Mesenchymal stem cell (in vitro differentiated cells and primary cell): ENCODE measurements around the gene STK11IP.

Experiments used
- DNase-seq: peaks from one replicate; pipeline ENCODE4 v3.0.0-alpha.2; 2013
- H2AFZ ChIP-seq: one replicate; pipeline ENCODE4 v1.6.1; 2013; ENCODE audit warnings: low read depth, mild to moderate bottlenecking, control low read depth, inconsistent platforms, low read length, moderate library complexity
- H2AK5ac ChIP-seq: 2 replicates; pipeline ENCODE4 v1.6.1; 2013; ENCODE audit warnings: low read length, moderate library complexity, mild to moderate bottlenecking, inconsistent platforms; ENCODE audit not compliant: severe bottlenecking
- H2BK120ac ChIP-seq: one replicate; pipeline ENCODE4 v1.6.1; 2013; ENCODE audit warnings: low read depth, mild to moderate bottlenecking, inconsistent platforms, low read length, moderate library complexity
- H2BK12ac ChIP-seq, 2 experiments: one replicate each; pipeline ENCODE4 v1.6.1; 2013; ENCODE audit warnings: inconsistent platforms in 2 of 2, low read length in 2 of 2, mild to moderate bottlenecking in 2 of 2, moderate library complexity in 2 of 2, control low read depth in 1 of 2
- H2BK15ac ChIP-seq: one replicate; pipeline ENCODE4 v1.6.1; 2013; ENCODE audit warnings: mild to moderate bottlenecking, low read depth, inconsistent platforms; ENCODE audit not compliant: poor library complexity, severe bottlenecking
- H2BK5ac ChIP-seq: 2 replicates; pipeline ENCODE4 v1.6.1; 2013; ENCODE audit warnings: low read depth, mild to moderate bottlenecking, low read length, control low read depth, inconsistent platforms; ENCODE audit not compliant: poor library complexity, severe bottlenecking
- H3K14ac ChIP-seq, 2 experiments: one replicate each; pipeline ENCODE4 v1.6.1; 2013; ENCODE audit warnings: inconsistent platforms in 2 of 2, low read length in 2 of 2, control low read depth in 1 of 2, mild to moderate bottlenecking in 1 of 2, moderate library complexity in 1 of 2
- H3K18ac ChIP-seq, 2 experiments: one replicate each; pipeline ENCODE4 v1.6.1; 2013; ENCODE audit warnings: inconsistent platforms in 2 of 2, low read length in 2 of 2, control low read depth in 1 of 2, low read depth in 1 of 2, mild to moderate bottlenecking in 1 of 2
- H3K23ac ChIP-seq, 2 experiments: one replicate each; pipeline ENCODE4 v1.6.1; 2013; ENCODE audit warnings: inconsistent platforms in 2 of 2, low read length in 2 of 2, mild to moderate bottlenecking in 2 of 2, moderate library complexity in 2 of 2, control low read depth in 1 of 2
- H3K27ac ChIP-seq: 2 replicates; pipeline ENCODE4 v1.5.1; 2013; ENCODE audit warnings: mild to moderate bottlenecking, moderate library complexity, low read length, control low read depth, inconsistent platforms; ENCODE audit not compliant: poor library complexity, severe bottlenecking
- H3K27me3 ChIP-seq, 2 experiments: 2 replicates each; pipeline versions ENCODE4 v1.6.1 to v1.7.0; 2013; ENCODE audit warnings: low read length in 2 of 2, mild to moderate bottlenecking in 2 of 2, moderate library complexity in 2 of 2, control low read depth in 1 of 2, inconsistent platforms in 1 of 2; ENCODE audit not compliant: control insufficient read depth in 1 of 2, insufficient read depth in 1 of 2
- H3K36me3 ChIP-seq, 2 experiments: 2 replicates each; pipeline versions ENCODE4 v1.6.1 to v1.7.0; 2013; ENCODE audit warnings: low read length in 2 of 2, control low read depth in 1 of 2, inconsistent platforms in 1 of 2, low read depth in 1 of 2, mild to moderate bottlenecking in 1 of 2; ENCODE audit not compliant: insufficient read depth in 2 of 2, control insufficient read depth in 1 of 2
- H3K4ac ChIP-seq, 2 experiments: one replicate each; pipeline ENCODE4 v1.6.1; 2013; ENCODE audit warnings: inconsistent platforms in 2 of 2, low read length in 2 of 2, mild to moderate bottlenecking in 2 of 2, moderate library complexity in 2 of 2, control low read depth in 1 of 2, low read depth in 1 of 2
- H3K4me1 ChIP-seq: 2 replicates; pipeline ENCODE4 v1.6.1; 2013; ENCODE audit warnings: low read depth, low read length, control low read depth; ENCODE audit not compliant: control insufficient read depth, insufficient read depth
- H3K4me2 ChIP-seq: 2 replicates; pipeline ENCODE4 v1.6.1; 2013; ENCODE audit warnings: low read length, mild to moderate bottlenecking, inconsistent platforms; ENCODE audit not compliant: poor library complexity, severe bottlenecking
- H3K4me3 ChIP-seq, 2 experiments: 2 replicates each; pipeline versions ENCODE4 v1.5.1 to v1.7.0; 2013; ENCODE audit warnings: low read length in 2 of 2, mild to moderate bottlenecking in 2 of 2, control low read depth in 1 of 2, low read depth in 1 of 2; ENCODE audit not compliant: insufficient read depth in 1 of 2
- H3K79me1 ChIP-seq: replicated peaks from 2 replicates; pipeline ENCODE4 v1.6.1; 2013; ENCODE audit warnings: mild to moderate bottlenecking, control low read depth, low read length, inconsistent platforms; ENCODE audit not compliant: poor library complexity, severe bottlenecking
- H3K9ac ChIP-seq: 2 replicates; pipeline ENCODE4 v1.7.0; 2013; ENCODE audit warnings: mild to moderate bottlenecking, low read length, moderate library complexity
- H3K9me3 ChIP-seq: 2 replicates; pipeline ENCODE4 v1.7.0; 2013; ENCODE audit warnings: mild to moderate bottlenecking, low read length; ENCODE audit not compliant: control insufficient read depth
- H4K8ac ChIP-seq: one replicate; pipeline ENCODE4 v1.6.1; 2013; ENCODE audit warnings: inconsistent platforms, mild to moderate bottlenecking, low read length, moderate library complexity
- H4K91ac ChIP-seq: one replicate; pipeline ENCODE4 v1.6.1; 2013; ENCODE audit warnings: mild to moderate bottlenecking, low read length, inconsistent platforms
- WGBS: methylation state at CpG from one replicate; pipeline ENCODE4 v1.1.7; 2013; ENCODE audit warnings: mixed read lengths; 5-methylcytosine and 5-hydroxymethylcytosine counted together

Gene STK11IP

DNA sequence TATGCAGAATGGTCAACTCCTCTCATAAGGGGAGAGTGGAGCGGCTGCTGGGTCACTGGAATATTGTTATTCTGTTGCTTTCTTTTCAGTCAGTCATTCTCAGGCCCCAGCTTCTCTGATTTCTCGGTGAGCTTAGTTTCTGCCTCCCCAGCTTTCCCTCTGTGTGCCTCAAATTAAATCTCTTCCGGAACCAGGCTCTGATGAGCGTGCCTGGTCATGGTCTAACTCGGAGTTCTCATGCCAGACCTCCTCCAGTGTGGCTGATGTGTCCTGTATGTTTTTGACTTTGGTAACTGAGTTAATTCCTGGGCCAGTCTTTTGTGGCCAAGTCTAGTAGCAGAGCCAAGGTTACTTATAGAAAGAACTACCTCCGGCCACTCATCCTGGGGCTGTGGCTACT, 4.9 kb upstream of the STK11IP start:
- Histone ChIP-seq H4K8ac (no peak overlapping the region), H2AFZ (no peak overlapping the region), H3K4me1 (peaks cover 4% of the 10 kb centered on the region), H3K79me1 (no peaks in the 10 kb centered on the region), H3K9ac (no peak overlapping the region), H3K14ac (no peak overlapping the region), H3K4me2 (no peak overlapping the region), H3K27ac (no peak overlapping the region), H3K4ac (no peak overlapping the region), H3K27me3 (no peaks in the 10 kb centered on the region), H3K23ac (no peak overlapping the region), H2AK5ac (no peak overlapping the region), H2BK15ac (no peak overlapping the region), H2BK5ac (no peak overlapping the region), H4K91ac (no peak overlapping the region), H2BK12ac (no peak overlapping the region), H3K18ac (no peak overlapping the region), H3K9me3 (no peaks in the 10 kb centered on the region), H3K4me3 (no peak overlapping the region), H3K36me3 (no peaks in the 10 kb centered on the region), H2BK120ac (no peak overlapping the region)
- 85% methylated on average over 6 of the region's 6 CpGs for WGBS
- DNase-seq, result no peak

DNA sequence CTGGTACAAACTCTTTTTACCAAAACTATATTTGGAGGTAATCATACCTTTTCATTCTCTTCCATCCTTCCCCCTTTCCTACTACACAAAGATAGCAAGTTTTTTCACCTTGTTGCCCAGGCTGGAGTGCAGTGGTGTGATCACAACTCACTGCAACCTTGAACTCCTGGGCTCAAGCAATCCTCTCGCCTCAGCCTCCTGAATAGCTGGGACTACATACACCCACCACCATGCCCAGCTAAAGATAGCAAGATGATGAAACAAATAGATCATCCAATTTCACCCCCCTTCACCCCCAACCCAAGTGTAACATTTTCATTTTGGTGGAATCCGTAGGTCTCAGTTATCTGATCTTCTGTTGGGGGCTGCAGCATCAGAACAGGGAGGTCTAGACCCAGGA, 4.5 kb upstream of the STK11IP start:
- Histone ChIP-seq H4K91ac (no peak overlapping the region), H2AK5ac (no peak overlapping the region), H2BK5ac (no peak overlapping the region), H4K8ac (no peak overlapping the region), H3K9ac (no peak overlapping the region), H2AFZ (no peak overlapping the region), H2BK120ac (no peak overlapping the region), H3K27me3 (no peaks in the 10 kb centered on the region), H3K4me2 (no peak overlapping the region), H2BK15ac (no peak overlapping the region), H2BK12ac (no peak overlapping the region), H3K4me1 (peaks cover 4% of the 10 kb centered on the region), H3K4me3 (no peak overlapping the region), H3K18ac (no peak overlapping the region), H3K23ac (no peak overlapping the region), H3K79me1 (peaks cover under 1% of the 10 kb centered on the region), H3K9me3 (no peaks in the 10 kb centered on the region), H3K14ac (no peak overlapping the region), H3K4ac (no peak overlapping the region), H3K36me3 (no peaks in the 10 kb centered on the region), H3K27ac (no peak overlapping the region)
- 92% methylated on average over 2 of the region's 2 CpGs for WGBS
- no peak for DNase-seq

DNA sequence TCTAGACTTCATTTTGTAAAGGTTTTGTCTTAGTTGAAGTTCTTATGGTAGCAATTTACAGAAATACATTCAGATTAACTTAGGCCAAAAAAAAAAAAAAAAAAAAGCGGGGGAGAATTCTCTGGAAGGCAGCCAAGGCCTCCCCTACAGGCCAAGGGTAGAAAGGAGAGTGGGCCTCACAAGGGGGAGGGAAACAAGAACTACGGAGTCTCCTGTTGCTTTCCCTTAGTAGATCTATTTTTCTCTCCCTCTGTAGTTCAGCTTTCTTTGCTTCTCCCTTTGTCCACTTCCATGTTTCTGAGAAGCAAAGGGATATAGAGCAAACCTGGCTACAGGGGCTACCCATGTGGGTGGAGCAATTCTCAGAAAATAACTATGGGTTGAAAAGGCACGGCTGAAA, 2.4 kb upstream of the STK11IP start:
- Histone ChIP-seq H3K36me3 (no peaks in the 10 kb centered on the region), H3K27me3 (no peaks in the 10 kb centered on the region), H3K4me1 (peaks cover 4% of the 10 kb centered on the region), H3K4me3 (no peak overlapping the region), H2BK12ac (no peak overlapping the region), H3K27ac (peak overlapping the region; percentile 52), H3K9ac (peak overlapping the region; percentile 42), H2BK5ac (no peak overlapping the region), H4K8ac (no peak overlapping the region), H2BK15ac (no peak overlapping the region), H3K4ac (no peak overlapping the region), H3K23ac (no peak overlapping the region), H2AFZ (no peak overlapping the region), H3K4me2 (no peak overlapping the region), H3K14ac (no peak overlapping the region), H3K79me1 (peaks cover 10% of the 10 kb centered on the region), H2AK5ac (no peak overlapping the region), H3K18ac (no peak overlapping the region), H4K91ac (no peak overlapping the region), H2BK120ac (no peak overlapping the region), H3K9me3 (no peaks in the 10 kb centered on the region)
- WGBS, result 76% methylated on average over 1 of the region's 3 CpGs
- DNase-seq, result peak; percentile 12

DNA sequence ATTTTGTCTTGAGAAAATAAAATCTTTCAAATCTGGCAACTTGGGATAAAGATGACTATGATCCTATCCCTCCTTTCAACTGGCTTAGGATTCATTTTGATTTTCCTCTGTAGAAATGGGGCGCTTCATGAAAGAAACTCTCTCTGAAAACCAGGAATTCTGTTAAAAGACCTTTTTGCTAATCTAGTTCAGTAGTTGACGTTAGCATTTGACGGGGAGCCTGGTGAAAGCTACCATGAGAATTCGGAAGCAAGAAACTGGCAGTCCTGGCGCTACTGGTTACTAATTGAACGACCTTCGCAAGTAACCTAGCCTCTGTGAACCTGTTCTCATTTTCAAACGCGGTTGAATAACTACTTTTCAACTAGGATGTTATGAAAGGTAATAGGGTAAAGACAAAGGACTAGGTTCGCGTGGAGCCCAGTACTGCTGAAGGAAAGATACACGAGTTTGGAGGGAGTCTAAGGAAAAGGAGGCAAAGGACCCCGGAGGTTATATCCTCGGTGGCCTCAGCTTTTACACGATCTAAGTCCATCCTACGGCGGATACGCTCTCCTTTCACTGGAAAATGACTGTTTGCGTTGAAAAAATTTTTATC, 604 bp upstream of the STK11IP start:
- DNase-seq, result no peak
- Histone ChIP-seq H2BK120ac (no peak overlapping the region), H3K4me2 (peak overlapping the region; percentile 73), H3K4me3 (peak overlapping the region; percentile 60 to 84), H3K36me3 (peaks cover 11 to 12% of the 10 kb centered on the region in 2 experiments), H3K9me3 (no peaks in the 10 kb centered on the region), H3K4ac (peak overlapping the region; percentile 71 to 75), H3K27ac (peak overlapping the region; percentile 96), H2AK5ac (peak overlapping the region; percentile 49), H3K18ac (peak overlapping the region; percentile 67 to 80), H2AFZ (no peak overlapping the region), H2BK15ac (no peak overlapping the region), H4K8ac (peak overlapping the region; percentile 89), H2BK12ac (no peak overlapping the region), H3K79me1 (peaks cover 15% of the 10 kb centered on the region), H3K14ac (no peak overlapping the region), H3K4me1 (peaks cover 4% of the 10 kb centered on the region), H2BK5ac (peak overlapping the region; percentile 66), H3K23ac (no peak overlapping the region), H3K27me3 (no peaks in the 10 kb centered on the region), H3K9ac (peak overlapping the region; percentile 98), H4K91ac (no peak overlapping the region)
- WGBS, result 8% methylated on average over 16 of the region's 19 CpGs
